ENCODE data around the gene FAM118A. TPM values are rescaled to one million over a fixed set of nuclear protein-coding genes. Genes with fewer than 3 reads are reported as not detected.

FAM118A gene
- total and polyA plus RNA-seq, 2 experiments from 2014 or later, result 11.9 to 20.3 TPM

- Histone ChIP-seq H3K4me1 (ENCODE audit: insufficient read depth) (peaks cover 8% of the 10 kb centered on the region; the same call in 1 of the 2 replicates), H3K27me3 (ENCODE audit: insufficient read depth) (no peaks in the 10 kb centered on the region), H4K20me1 (replicated peaks; ENCODE audit: insufficient read depth) (no peaks in the 10 kb centered on the region), H3K9me2 (ENCODE audit: insufficient read depth) (no peaks in the 10 kb centered on the region), H2AFZ (peak overlapping the region; percentile 99), H3F3A (replicated peaks; ENCODE audit: low read depth) (no peaks in the 10 kb centered on the region), H3K4me3 (no peak overlapping the region), H3K27ac (ENCODE audit: low read depth) (no peak overlapping the region), H3K36me3 (ENCODE audit: insufficient read depth) (no peaks in the 10 kb centered on the region), H3K79me2 (replicated peaks; ENCODE audit: insufficient read depth) (no peaks in the 10 kb centered on the region), H3K4me2 (no peak overlapping the region)
- no peaks in the 10 kb centered on the region for H3K9me3 Mint-ChIP-seq
- H3K4me3 Mint-ChIP-seq, result no peak overlapping the region
- peaks cover 11% of the 10 kb centered on the region for H3K27me3 Mint-ChIP-seq (ENCODE audit: insufficient read depth, low read depth, poor library complexity)
- DNase-seq (ENCODE audit: low spot score) (peak; percentile 50), ATAC-seq (peak; percentile 88)
- H3K27ac Mint-ChIP-seq, result no peak overlapping the region
- no peak for TF ChIP-seq NANOG (IDR thresholded peaks at IDR 0.05; ENCODE audit: borderline replicate concordance)
- no peak for TF ChIP-seq CREB1 (CRISPR knock-in tag; IDR thresholded peaks at IDR 0.05; ENCODE audit: low read depth)
- TF ChIP-seq ZNF114 (CRISPR knock-in tag; IDR thresholded peaks at IDR 0.05), result no peak
- TF ChIP-seq, protein P1, sequence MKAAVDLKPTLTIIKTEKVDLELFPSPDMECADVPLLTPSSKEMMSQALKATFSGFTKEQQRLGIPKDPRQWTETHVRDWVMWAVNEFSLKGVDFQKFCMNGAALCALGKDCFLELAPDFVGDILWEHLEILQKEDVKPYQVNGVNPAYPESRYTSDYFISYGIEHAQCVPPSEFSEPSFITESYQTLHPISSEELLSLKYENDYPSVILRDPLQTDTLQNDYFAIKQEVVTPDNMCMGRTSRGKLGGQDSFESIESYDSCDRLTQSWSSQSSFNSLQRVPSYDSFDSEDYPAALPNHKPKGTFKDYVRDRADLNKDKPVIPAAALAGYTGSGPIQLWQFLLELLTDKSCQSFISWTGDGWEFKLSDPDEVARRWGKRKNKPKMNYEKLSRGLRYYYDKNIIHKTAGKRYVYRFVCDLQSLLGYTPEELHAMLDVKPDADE (IDR thresholded peaks at IDR 0.05), result no peak
- no peak for TF ChIP-seq POLR2AphosphoS5 (IDR thresholded peaks at IDR 0.05; ENCODE audit: low read depth)
- no peak for TF ChIP-seq REST (IDR thresholded peaks at IDR 0.05; ENCODE audit: unreplicated experiment)
- TF ChIP-seq ZNF331 (CRISPR knock-in tag; IDR thresholded peaks at IDR 0.05; ENCODE audit: low read depth), result no peak
- TF ChIP-seq JUNB (IDR thresholded peaks at IDR 0.05; ENCODE audit: unreplicated experiment), result no peak
- peaks cover 15% of the 10 kb centered on the region for H3K4me1 Mint-ChIP-seq
- no peaks in the 10 kb centered on the region for H3K36me3 Mint-ChIP-seq (ENCODE audit: low read depth)
Observed at GRCh38 chr22:45298934-45299505, 10.7 kb upstream of the FAM118A start.

DNA sequence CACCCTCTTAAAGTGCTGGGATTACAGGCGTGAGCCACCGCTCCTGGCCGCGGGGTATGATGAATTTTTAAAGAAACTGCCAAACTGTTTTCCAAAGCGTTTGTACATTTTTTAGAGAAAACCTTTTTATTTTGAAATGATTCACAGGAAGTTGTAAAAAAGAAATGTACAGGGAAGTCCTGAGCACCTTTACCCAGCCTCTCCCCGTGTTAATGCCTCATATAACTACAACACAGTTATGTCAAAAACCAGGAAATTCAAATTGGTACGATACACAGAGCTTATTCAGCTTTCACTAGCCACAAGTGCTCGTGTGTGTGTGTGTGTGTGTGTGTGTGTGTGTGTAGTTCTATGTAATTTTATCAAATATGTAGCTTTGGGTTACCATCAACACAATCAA is 7.0 kb upstream of the FAM118A start:
- peaks cover 8% of the 10 kb centered on the region; the same call in 1 of the 2 replicates for H3K4me1 ChIP-seq (ENCODE audit: insufficient read depth)
- Mint-ChIP-seq H3K27me3 (ENCODE audit: insufficient read depth, low read depth, poor library complexity) (peaks cover 14% of the 10 kb centered on the region), H3K9me3 (no peaks in the 10 kb centered on the region), H3K36me3 (ENCODE audit: low read depth) (no peaks in the 10 kb centered on the region), H3K4me3 (no peak overlapping the region), H3K27ac (no peak overlapping the region), H3K4me1 (peaks cover 15% of the 10 kb centered on the region)
- no peaks in the 10 kb centered on the region for H3K36me3 ChIP-seq (ENCODE audit: insufficient read depth)
- H3K4me3 ChIP-seq, result no peak overlapping the region
- H2AFZ ChIP-seq, result no peak overlapping the region
- H3K27me3 ChIP-seq (ENCODE audit: insufficient read depth), result no peaks in the 10 kb centered on the region
- no peaks in the 10 kb centered on the region for H3K9me2 ChIP-seq (ENCODE audit: insufficient read depth)
- no peaks in the 10 kb centered on the region for H3K79me2 ChIP-seq (replicated peaks; ENCODE audit: insufficient read depth)
- no peaks in the 10 kb centered on the region for H4K20me1 ChIP-seq (replicated peaks; ENCODE audit: insufficient read depth)
- no peaks in the 10 kb centered on the region for H3F3A ChIP-seq (replicated peaks; ENCODE audit: low read depth)
- no peak overlapping the region for H3K27ac ChIP-seq (ENCODE audit: low read depth)
- no peak overlapping the region for H3K4me2 ChIP-seq
- no peak for DNase-seq (ENCODE audit: low spot score)
- ATAC-seq, result no peak
- TF ChIP-seq ZNF331 (CRISPR knock-in tag; IDR thresholded peaks at IDR 0.05; ENCODE audit: low read depth), result no peak
- no peak for TF ChIP-seq POLR2AphosphoS5 (IDR thresholded peaks at IDR 0.05; ENCODE audit: low read depth)
- TF ChIP-seq EZH2phosphoT487 (IDR thresholded peaks at IDR 0.05; ENCODE audit: unreplicated experiment), result no peak
- TF ChIP-seq, protein P1 (IDR thresholded peaks at IDR 0.05), result no peak
- no peak for TF ChIP-seq ZNF114 (CRISPR knock-in tag; IDR thresholded peaks at IDR 0.05)
- no peak for TF ChIP-seq NANOG (IDR thresholded peaks at IDR 0.05; ENCODE audit: borderline replicate concordance)
- TF ChIP-seq, protein P2, sequence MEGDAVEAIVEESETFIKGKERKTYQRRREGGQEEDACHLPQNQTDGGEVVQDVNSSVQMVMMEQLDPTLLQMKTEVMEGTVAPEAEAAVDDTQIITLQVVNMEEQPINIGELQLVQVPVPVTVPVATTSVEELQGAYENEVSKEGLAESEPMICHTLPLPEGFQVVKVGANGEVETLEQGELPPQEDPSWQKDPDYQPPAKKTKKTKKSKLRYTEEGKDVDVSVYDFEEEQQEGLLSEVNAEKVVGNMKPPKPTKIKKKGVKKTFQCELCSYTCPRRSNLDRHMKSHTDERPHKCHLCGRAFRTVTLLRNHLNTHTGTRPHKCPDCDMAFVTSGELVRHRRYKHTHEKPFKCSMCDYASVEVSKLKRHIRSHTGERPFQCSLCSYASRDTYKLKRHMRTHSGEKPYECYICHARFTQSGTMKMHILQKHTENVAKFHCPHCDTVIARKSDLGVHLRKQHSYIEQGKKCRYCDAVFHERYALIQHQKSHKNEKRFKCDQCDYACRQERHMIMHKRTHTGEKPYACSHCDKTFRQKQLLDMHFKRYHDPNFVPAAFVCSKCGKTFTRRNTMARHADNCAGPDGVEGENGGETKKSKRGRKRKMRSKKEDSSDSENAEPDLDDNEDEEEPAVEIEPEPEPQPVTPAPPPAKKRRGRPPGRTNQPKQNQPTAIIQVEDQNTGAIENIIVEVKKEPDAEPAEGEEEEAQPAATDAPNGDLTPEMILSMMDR (conservative IDR thresholded peaks at IDR 0.05; ENCODE audit: low read depth in 2 of 2), result no peak
